GM21576 (cell line): ENCODE results near the gene HOXA4.

Experiments used
- ATAC-seq: cut with Tn5 transposase; IDR thresholded peaks from one replicate; pipeline ENCODE4 v1.9.1; 2021; ENCODE audit warnings: mild to moderate bottlenecking, moderate library complexity; ENCODE audit not compliant: unreplicated experiment

HOXA4 gene

DNA sequence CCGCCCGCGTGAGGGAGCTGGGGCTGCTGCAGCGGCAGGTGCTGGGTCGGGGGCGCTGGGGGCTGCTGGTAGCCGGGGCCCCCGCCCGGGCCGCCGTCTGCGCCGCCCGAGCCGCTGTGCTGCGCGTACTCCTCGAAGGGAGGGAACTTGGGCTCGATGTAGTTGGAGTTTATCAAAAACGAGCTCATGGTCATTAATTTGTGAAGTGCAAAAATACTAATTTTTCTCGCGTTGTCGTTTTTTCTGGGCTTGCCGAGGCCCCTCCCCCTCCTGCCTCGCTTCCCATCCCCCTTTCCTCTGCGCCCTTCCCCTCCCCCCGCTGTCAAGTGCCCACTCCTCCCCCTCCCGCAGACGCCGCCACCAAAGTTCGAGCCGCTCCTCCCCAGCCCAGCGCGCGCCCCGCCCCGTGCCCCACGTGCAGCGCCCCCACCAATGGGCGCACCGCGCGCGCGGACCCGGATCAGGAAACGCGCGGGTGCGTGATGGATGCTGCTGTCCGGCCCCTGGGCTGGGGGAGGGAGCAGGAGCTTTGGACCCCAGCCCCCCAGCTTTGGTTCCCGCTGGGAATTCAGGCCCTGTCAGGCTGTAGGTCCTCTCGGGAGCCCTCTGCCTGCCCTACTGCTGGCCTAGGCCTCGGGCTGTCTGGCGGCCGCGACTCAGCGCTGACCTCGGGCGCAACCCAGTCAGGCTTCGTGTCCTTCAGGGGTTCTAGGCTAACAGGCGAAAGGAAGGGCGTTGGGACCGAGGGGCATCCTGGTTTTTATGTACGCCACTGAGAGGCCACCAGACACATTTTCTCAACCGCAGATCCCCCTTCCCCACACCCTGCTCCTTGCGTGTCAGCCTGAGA, at the start of gene HOXA4:
Gene HOXA4 (minus strand): TSS at position 218 of the 850 bp plus-strand sequence. CDS start 24 bp downstream, at position 194.
- ATAC-seq: no peak

DNA sequence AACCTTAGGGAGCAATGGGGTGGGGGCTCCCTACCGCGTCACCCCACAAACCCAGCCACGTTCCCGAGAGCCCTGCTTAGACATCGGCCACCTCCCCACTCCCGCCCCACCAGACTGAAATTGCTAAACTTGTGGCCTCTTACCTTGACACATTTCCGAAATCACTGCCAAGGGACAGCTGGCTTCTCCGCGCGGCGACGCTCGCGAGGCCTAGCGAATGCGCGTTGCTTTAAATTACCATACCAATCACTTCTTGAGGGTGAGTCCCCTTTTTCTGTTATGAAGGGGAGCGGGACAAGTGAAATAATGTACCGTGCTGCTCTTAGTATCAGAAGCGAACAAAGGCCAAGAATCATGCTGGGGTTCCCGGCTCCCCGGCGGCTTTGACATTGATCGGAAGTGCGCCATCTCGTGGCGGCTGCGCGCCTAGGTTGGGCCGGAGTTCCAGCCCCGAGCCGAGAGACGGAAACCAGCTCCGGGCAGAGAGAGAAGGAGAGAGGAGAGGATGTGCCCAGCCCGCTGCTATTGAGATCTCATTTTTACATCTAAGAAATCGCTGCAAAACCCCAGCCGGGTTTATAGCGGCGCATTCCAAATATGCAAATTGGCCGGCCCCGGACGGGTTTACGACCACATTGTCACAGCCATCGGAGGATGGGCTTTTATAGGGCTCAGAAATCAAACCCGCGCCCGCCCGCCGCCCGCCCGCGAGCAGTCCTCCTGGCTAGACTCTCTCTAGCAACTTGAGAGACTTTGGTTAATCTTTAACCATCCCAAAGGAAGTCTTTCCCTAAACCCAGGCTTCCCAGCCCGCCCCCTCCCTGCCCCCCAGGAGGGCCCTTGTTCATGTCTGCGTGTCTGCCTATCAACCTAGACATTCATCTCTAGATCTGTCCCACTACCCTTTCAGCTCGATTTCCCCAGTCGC, 49.2 kb upstream of the HOXA4 start:
- ATAC-seq: no peak

DNA sequence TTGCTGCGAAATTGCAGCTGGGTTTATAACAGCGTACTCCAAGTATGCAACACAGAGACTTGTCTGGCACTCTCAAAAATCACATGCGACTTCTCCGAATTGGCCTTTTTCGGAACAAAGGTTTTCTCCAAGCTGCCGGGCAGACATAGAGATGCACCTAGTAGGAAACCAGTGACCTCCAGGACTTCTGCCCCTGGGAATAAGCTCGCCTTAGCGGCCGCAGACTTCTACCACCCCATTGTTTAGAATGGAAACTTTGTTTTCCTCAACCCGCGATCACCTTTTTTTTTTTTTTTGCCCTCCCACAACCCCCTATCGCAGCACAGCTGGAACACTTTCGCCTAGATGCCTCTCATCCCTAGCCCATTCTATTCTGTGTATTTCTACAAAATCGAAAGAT, 48.5 kb upstream of the HOXA4 start:
- ATAC-seq: no peak

DNA sequence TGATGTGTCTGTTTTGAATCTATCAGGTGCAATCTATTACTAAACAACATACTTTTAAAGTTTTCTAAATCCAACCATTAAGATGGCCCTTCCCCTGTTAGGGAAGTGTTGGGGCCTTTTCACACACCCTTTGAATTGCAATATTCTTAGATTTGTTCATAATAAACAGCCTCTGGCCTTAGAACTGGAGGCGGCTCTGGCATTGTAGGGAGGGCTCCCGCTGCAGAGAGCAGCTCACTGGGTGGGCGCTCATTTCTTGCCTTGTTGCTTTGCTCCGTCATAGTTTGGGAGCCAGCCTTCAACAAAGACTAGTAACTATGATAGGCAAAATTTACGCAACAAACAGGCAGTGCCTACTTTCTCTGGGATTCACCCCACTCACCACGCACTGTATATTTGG, 47.8 kb upstream of the HOXA4 start:
- no peak for ATAC-seq

DNA sequence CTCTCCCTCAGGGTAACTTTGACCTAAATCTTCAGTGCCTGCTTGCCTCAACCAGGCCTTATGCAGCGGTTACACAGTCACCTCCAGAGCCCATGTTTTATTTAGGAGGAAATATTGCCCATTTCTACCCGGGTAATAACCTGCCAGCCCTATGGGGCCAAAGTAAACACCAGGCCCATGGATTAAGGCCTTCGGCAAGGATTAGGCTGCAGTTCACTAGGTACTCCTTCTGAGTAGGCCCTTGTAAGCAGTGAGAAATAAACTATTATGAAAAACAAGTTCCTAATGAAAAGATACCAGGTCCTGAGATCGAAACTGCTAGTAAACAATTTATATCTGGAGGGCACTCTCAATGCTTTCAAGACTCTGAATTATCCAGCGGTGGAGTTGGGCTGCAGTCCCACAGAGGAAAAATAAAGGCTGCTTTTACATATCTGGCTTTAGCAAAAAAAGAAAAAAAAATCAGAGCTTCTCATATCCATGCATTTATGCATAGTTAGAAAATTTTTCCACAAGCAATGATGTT, 47.3 kb upstream of the HOXA4 start:
- no peak for ATAC-seq

DNA sequence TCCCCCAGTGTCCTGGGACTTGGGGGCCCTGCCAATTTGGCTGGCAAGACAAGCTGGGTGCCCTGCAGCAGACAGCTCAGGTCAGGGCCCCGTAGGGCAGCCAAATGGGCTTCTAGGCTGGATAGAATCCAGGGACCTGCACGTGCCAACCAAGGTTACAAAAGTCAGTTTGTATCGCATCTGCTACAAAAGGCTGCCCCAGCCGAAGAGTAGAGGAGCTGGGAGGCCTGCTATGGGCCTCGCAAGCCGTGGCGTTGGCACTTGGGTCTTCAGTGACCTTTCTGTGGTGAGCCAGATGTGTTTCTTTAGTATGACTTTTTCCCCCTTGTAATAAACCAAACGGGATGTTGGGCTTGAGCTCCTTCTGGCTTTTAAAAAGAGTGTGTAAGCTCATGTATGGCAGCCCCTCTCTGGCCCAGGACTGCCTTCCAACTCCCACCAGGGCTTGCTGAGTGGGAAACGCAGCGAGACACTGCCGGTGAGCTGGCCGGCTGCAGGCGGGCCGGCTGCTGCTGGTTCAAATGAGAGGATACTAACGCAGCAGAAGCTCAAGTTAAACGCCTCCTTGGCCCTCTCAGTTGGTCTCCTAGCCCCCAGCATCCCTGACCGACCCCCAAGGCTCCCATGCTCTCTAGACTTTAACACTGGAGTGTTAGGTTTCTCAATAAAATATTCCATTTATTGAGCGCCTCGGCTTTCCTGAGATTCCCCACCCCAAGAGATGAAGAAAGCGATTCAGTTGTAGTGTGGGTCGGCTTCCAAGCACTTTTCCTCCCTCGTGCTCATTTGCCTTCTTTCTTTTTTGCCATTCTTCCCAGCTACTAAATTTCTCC, 46.6 kb upstream of the HOXA4 start:
- no peak for ATAC-seq

DNA sequence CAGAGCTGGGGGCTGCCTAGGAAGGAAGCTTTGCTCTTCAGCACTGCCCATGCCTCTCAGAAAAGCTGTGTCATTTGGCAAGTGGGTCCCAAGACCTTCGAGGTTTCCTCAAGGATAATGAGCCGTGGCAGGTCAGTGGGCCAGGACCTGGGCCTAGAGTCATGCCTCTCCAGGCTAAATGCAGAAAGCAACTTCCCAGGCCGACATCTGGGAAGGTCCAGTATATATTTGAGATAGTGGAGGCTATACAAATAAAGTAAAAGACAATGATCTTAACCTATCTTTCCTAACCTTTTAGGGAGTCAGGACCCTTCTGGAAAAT, 45.9 kb upstream of the HOXA4 start:
- no peak for ATAC-seq

DNA sequence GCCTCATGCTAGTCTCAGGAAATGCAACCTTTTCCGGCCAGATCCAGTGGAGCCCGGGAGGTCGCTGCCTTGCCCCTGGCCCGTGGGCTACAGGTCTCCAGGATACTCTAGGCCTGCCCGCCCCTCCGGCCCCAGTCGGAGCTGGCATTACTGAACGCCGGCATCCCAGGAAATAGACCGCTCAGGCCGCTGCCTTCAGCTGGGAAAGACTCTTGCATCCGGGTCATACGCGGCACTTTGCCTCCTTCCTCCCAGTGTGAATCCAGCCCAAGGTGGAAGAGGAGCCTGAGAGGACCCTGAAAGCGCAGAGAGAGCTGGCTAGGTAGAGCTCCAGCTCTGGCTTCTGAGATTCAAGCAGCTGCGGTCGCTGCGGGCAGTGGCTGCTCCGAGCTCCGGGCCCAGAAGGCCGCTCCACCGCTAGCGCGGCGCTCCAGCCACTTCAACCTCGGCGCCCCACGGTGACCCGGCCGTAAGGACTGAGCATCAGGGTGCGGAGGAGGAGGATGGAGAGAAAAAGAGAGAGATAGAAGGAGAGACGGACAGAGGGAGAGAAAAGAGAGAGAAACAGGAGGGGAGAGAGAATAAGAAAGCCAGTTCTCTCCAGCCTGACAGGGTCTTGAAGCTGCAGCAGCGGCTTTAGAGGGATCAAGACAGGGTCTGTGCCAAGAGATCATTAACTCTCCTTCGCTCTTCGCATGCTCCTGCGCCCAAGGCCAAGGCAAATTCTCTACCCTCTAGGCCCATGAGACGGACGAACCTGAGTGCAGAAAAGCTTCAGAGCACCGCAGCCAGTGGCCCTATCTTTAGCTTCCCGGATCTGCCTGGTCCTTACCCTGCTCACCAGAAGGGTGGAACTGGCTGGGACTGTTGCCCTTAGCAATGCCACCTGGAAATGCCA, 45.3 kb upstream of the HOXA4 start:
- no peak for ATAC-seq

DNA sequence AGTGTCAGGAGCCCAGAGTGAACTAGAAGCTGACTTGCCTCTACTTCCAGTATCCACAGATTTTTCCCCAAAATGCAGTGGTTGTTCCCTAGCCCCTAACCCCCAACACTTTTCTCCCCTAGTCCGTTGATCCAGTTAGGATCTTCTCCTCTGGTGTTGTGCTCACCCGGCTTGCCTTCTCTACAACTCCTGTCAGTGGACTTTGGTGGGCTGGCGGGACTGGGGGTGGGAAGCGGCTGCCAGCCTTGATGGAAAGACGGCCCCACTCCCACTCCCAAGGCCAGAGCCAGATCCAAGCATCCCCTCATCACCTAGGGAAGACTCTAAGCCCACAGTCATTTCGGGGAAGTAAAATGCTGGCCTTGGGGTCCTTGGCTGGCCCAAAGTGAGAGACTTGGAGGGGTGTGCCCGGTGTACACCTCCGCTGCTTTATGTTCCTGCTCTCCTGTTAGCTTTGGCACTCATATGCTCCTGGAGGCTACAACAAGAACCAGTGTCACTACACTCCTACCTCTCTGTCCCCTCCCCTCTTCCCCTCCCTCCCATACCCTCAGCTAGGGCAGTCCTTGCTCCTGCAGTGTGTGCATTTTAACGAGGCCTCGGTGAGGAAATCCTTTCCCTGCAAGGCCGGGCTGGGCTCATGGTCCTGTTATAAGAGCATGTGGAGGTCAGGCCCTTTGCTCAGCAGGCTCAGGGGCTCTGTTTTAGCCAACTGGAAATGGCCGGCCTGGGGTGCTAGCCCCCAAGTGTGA, 44.5 kb upstream of the HOXA4 start:
- ATAC-seq: no peak

DNA sequence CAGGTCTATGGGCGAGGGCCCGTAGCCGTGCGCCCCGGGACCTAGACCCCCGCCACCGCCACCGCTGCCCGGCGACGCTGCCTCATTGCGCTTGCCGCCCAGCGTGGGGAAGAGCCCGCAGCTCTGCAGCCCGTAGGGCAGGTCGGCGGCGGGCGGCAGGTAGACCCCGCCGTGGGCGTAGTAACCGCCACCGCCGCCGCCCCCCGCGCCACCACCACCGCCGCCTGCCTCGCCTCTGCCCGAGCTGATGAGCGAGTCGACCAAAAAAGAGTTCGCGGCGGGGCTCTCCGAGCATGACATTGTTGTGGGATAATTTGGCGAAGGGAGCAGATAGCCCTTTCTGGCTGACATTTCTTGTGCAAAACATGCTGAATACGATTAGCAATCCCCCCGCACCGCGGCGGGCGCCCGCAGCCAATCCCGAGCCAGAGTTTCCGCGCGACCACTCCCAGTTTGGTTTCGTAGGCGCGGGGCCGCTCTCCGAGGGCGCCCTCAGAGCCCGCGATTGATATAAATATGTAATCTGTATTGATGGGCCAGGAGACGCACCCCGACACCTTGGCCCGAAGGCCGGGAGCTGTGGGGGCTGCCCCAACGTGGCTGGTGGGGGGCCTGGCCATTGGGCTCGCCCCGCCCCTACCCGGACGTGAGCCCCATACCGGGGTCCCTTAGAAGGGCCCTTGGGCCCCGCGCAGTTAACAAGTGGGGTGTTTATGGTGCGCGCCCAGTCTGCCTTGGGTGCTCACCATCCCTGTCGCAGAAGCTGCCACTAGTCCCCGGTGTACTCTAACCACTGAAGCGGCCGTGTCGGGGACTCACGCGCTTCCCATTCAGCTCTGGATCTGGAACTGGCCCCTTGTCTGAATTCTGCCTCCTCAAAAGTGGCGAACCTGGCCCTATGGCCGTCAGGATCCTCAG, 43.7 kb upstream of the HOXA4 start, which contains the start of gene HOXA10:
Gene HOXA10 (minus strand): TSS at position 365 of the 918 bp plus-strand sequence. CDS start 14 bp downstream, at position 351.
- ATAC-seq: no peak

DNA sequence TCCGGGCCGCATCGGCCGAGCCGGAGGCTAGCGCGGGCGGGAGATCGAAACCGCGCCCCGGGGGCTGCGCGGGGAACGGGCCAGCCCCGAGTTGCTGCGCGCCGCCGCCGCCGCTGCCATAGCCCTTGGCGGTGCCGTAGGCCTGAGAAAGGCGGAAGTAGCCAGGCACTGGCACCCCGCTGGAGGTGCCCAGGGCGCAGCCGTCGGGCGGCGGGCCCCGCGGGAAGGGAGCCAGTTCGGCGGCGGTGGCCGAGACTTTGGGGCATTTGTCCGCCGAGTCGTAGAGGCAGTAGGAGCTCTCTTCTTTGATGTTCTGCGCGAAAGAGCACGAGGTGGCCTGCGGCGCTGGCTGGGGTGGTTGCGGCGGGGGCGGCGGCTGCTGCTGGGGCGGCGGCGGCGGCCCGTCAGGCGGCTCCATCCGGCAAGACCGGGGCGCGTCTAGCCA, 43.0 kb upstream of the HOXA4 start:
- no peak for ATAC-seq

DNA sequence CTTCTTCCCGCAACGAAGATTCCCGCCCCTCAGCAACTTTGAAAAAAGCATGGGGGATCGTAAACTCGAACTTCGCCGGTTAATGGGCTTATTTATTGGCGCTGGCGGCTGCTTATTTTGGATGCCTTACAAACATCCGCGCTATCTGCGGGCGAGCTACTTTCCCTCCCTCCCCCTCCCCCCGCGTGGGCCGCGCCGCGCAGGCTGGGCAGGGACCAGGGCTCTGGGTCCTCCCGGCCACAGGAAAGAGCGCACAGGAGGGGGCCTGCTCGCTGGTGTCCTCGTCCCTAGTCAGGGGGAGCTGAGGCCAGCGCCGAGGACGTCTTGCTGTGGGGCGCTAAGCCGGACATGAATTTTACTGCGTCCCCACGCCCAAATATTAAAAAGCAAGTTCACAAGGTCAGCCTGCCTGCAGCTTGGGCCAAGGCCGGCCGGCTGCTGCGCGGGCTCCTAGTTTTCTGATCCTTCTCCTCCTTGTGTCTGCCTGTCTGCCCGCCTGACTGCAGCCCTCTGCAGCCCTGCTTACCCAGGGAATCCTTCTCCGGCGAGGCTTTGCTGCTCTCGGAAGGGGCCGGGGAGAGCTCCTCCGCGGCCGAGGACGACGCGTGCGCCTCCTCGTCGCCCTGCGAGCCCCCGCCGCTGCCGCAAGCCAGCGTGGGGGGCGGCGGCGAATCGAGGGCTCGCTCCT, 42.4 kb upstream of the HOXA4 start:
- no peak for ATAC-seq

DNA sequence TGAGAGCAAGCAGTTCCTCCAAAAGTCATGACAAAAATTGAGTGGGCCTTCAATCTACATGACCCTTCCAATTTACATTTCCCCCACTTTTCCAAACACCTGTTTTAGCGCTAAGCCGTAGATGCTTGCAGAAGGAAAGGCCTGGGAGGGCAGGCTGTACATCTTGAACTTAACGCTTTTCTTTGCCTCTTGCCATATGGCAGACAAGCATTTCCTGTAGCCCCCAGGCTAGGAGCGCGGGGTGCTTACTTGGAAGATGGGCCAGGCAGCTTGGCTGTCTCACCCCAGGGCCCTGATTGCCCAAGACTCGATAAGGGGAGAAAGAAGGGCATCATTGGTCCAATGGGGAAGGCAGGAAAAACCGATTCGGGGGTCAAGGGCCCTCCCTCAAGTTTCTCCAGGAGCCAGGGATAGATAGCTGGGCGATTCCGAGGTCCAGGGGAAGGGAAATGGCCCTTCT, 41.8 kb upstream of the HOXA4 start:
- no peak for ATAC-seq

DNA sequence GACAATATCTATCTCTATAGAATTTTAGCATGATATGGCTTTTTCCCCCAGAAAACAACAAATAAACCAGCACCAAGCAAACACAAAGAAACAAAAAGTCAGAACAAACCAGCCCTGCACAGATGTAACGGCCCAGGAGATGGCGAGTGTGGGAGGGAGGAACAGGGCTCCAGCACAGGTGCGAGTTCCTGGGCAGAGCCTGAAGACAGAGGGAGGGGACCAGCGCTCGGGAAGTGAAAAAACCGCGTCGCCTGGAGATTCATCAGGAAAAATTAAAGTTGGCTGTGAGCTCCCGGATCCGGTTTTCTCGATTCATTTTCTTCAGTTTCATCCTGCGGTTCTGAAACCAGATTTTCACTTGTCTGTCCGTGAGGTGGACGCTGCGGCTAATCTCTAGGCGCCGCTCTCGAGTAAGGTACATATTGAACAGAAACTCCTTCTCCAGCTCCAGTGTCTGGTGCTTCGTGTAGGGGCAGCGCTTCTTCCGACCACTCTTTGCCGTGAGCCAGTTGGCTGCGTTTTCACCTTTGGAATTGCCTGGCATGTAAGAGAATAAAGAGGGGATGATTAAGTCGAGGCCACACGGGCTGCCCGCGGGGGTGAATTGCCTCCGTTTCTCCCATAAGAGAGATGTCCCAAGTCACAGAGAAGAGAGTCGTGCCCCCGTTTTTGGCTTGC, 41.2 kb upstream of the HOXA4 start:
- no peak for ATAC-seq

DNA sequence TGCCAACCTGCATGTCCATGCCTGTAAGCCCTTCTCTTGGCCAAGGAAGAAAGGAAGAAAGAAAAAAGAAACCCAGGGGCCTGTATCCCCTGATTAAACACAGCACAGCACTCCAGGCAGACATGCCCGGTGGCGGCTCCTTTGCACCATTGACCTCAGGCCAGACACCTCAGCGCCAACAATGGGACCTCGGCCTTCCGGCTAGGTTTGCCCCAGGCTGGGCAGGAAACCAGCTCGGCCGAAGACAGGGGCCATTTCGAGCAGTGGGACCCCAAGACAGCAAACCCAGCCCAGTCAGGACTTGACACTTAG, 40.7 kb upstream of the HOXA4 start:
- ATAC-seq: no peak

DNA sequence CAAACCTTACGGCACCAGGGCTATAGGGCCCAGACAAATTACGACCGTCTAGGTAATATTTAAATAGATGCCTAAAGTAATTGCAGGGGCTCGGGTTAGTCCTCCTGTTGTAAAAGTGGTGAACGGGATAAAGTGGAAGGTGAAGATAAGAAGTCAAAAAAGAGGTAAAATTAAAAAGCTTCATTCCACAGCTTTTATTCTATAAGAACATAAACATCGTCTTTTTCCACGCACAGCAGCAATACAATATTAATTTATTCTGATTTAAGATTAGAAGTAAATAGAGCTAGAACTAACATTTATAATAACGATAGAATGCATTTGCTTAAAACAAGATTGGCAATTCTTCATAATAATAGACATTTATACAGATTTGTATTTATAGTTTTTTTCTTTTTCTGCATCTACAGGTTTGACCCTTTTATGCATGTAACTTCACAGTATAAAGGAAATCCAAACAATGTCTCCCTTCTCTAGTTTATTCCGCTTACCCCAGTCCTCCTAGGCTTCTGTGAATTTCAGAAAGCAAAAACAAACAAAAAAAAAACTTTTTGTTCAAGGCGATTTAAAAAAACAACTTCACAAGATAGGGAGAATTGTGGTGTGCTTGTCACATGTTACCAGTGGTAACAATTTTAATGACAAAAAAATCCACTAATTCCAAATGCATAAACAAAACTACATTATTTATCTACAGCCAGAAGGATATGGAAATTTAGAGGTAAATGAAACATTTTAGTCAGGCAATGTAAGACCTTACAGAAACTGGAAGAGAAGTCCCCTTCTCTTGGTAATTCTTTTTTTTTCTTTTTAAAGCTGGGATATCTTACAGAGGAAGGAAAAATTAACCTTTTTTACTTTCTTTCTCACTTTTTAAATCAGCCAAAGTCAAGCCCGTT, 40.1 kb upstream of the HOXA4 start:
- ATAC-seq: no peak
